M059J (cell line): ENCODE measurements around the gene H2BK1. TPM values are rescaled to one million over a fixed set of nuclear protein-coding genes. Genes with fewer than 3 reads are reported as not detected.
A peak's percentile ranks its signal among the peaks of the same experiment; 100 is the strongest.

ENCODE experiments used
- DNase-seq: peaks from one replicate; pipeline ENCODE4 v3.0.0-alpha.2; 2012; ENCODE audit warnings: low read depth
- total RNA-seq: library from RNA; depleted of rRNA; stranded (reverse); fragments of >200 nt; shearing (Covaris generic); gene quantifications from 2 replicates; pipeline ENCODE4 v1.2.3, GENCODE V29; 2014

Gene H2BK1
- total RNA-seq, 1 experiment from 2014 or later, result not detected

DNA sequence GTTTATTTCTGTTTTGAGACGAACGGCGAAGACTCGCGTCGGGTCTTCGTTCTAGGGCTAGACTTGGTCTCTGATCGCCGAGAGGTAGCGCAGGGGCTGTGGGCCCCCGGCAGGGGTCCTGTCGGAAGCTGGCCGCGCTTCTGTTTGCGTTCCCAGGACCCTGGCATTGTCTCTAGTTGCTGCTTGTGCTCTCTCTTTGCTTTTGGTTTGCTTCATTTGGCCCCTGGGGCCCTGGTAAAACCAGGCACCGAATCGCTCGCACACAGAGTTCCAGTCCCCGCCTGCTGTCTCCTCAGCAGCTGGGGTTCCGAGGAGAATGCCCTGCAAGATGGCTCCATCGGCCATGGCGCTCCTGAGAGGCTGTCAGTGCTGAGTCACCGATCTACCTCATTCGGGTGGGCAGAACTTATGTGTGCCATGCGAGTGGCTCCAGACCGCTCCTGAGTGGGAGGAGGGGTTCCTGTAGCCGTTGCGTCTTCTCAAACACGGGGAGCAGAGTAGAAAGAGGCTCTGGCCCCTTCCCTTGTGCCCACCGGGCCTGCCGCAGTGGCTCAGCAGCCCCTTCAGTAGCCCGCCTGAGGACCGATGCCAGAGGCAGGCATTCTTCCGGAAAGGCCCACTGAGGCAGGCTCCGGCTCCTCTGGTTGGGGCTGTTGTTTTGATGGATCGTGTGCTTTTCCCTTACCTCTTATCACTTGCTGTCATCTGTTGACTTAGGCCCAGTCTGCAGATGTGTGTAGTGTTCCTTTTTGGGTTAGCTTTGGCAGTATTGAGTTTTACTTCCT is 22.8 kb upstream of the H2BK1 start:
- peak; percentile 83 for DNase-seq

DNA sequence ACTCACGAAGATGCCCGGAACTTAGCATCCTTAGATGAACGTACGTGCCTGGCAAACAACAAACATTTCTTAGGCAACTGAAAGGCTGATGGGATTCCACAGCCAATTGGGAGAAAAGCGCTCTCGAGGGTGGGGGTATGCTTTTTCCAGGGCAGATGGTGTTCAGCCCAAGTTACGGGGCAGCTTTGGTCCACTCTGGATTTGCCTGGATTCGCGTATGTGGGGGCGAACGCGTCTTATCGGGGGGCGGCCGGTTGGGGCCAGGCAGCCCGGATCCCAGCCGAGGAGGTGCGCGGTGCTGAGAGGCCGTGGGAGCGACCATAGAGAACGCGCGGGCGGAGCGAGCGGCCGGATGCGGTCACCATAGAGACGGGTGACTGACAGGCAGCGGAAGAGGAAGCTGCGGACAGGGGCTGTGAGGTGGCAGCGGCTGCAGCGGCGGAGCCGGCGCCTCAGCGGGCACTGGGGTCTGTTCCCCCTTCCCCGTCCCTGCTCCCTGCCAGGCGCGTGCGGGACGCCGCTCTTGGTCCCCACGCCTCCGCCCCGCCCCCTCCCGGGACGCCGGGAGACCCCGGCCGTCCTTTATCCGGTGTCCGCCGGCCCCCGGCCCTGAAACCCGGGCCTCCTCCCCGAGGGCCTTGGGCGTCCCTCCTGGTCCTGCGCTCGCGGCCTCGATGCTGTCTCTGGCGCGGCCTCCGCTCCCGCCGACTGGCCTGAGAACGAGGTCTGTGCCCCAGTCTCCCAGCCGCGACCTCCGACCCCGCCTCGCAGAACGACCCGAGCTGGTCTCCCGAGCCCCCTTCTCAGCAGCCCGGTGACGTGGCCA is 22.0 kb upstream of the H2BK1 start, which contains the start of gene CHPF2:
Gene CHPF2, plus strand, starts transcription at position 393 of the 826 bp plus-strand sequence. CDS start 1,529 bp downstream, outside the sequence.
- DNase-seq, result peak; percentile 86

DNA sequence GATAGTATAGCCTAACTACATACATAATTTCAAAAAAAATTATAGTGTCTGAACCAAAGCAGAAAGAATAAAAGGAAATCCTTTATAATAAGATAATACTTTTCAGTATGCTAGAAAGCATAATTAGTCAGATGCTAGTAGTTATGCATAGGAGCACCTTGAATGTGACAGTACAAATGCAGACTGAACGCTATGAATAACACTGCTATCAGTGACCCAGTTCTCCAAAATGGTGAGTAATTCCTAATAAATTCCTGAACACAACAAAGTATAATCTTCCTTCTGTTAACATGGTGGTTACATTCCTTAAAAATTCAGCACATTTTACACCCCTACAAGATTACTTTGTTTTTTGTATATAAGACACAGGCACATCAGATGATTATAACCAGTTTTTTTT is 20.8 kb upstream of the H2BK1 start:
- DNase-seq, result peak; percentile 20

DNA sequence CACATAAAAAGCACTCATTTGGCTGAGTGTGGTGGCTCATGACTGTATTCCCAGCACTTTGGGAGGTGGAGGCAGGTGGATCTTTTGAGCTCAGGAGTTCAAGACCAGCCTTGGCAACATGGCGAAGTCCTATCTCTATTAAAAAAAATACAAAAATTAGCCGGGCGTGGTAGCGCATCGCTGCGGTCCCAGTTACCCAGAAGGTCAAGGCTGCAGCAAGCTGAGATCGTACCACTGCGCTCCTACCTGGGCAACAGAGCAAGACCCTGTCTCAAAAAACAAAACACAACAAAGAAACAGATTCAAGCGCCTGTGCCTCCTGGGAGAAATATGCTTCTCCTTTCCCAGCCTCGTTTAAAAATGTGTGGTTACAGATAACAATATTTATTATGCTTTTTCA is 19.0 kb upstream of the H2BK1 start:
- DNase-seq, result no peak

DNA sequence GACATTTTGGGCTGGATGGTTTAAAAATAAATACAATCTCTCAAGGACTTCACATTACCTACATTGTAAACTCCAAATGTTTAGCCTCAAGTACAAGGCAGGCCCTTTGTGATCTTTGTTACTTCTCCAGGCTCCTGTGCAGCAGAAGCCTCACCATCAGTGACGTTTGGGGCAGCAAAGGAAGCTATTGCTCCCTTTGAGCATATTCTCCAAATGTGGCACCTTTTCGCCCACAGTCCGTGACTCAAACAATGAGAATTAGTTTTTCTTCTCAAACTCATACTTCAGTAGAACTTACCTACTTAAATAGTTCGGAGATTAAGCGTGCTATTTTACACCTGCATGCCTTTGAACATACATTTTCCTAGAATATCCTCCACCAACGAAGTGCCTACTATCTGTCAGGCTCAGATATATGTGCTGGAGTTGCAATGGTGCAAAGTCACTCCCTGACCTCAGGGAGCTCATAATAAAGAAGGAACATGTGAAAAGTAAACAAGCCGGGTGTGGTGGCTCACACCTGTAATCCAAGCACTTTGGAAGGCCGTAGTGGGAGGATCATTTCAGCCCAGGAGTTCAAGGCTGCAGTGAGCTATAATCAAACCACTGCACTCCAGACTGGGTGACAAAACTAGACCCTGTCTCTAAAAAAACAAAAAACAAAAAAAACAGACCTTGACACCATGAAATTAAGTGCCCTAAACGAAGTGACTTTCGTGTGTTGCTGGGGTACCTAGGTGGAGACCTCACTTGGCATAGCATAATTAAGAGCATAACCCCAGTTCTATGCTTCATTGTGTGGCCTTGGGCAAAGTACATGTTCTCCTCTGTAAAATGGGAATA is 18.0 kb upstream of the H2BK1 start:
- no peak for DNase-seq

DNA sequence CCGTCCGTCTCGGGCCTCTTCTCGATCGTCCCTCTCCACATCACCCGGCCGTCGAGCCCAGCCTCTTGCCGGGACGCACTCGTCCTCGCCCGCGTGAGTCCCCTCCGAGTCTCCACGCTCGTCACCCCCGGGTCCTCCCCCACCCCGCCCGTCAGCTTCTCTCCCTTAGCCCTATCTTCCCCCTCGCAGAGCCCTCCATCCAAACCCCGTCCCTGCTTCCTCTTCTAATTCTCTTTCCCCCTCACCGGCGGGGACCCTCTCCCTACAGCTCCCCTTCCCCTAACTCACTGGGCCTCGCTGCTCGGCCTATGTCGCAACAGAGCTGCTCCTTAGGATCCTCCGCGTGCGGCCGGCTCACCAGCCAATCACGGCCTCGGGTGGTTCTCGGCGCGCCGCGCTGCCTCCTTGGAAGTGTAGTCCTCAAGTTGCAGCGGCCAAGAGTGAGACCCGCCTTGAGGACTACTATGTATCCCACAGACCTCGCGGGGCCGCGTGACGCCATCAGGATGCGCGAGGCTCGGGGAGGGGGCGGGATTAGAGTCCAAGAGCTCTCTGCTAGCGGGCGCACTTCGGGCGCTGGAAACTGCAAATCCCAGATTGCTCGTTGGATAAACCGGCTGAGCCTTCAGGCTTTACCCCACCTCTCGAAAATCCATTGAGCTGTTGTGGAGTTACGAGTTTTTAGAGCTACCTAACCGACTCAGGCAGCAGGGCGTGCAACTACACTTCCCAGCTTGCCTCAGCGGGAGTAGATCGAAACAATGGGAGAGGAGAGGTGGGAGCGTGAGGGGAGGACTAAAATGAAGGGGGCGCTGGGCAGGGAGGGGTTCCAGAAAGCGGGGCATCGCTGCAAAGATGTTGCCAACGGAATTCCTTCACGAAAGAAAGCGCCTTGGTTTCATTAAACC is 16.8 kb upstream of the H2BK1 start, which contains the start of gene ABCF2:
Gene ABCF2, minus strand, starts transcription at position 331 of the 908 bp plus-strand sequence. CDS start 747 bp downstream, outside the sequence.
- DNase-seq, result peak; percentile 99

DNA sequence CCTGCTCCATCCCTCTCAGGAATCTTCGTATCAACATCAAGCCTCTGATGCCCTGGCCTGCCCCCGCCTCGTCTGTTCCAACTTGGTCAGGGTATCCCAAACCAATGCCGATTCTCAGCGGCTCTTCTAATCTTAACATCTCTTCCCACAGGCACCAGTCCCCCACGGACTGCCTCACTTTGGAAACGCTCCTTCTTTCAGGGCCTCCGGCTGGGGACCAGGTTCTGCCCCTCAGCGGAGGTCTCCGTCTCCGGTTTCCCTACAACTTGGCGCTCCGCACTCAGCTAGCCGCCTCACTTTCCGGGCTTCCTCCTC is 16.2 kb upstream of the H2BK1 start:
- no peak for DNase-seq

DNA sequence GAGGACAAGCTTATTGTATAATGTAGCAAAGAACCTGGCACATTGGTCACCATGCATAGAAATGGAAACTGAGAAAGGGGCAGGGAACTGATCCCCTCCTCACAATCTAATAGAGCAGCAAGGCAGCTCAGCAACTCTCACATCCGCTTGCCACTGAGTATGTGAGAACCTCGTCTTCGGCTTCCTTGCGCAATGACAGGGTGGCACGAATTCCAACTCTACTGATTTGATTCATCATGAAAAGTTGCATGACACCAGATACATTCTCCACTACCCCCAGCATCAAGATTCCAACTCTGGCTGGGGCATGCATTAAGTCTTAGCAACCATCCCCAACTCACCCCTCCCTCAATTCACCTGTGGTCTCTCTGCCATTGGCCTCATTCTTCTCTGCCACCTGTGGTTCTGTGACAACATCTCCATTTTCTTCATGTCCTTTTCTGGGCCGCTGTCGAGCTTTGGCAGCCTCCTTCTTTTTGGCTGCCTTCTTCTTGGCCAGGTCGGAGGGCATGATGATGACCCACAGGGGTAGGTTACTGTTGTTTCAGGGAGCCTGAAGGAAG is 15.7 kb upstream of the H2BK1 start:
- no peak for DNase-seq

DNA sequence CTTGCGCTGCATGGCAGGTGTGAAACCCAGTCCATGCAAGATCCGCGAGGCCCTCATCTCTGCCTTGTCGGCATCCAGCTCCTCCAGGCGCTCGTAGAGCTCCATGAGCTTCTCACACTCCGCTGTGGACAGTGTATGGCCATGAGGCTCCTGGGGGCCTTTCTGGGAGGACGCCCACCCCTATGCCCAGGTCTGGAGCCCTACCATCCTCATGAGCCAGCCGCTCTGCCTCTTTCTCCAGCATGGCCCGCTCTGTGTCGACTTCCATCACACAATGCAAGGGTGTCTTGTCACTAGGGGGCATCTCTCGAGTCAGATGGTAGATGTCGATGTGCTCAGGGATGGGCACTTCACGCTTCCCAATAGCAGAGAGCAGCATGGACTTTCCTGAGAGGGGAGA is 13.4 kb upstream of the H2BK1 start:
- no peak for DNase-seq

DNA sequence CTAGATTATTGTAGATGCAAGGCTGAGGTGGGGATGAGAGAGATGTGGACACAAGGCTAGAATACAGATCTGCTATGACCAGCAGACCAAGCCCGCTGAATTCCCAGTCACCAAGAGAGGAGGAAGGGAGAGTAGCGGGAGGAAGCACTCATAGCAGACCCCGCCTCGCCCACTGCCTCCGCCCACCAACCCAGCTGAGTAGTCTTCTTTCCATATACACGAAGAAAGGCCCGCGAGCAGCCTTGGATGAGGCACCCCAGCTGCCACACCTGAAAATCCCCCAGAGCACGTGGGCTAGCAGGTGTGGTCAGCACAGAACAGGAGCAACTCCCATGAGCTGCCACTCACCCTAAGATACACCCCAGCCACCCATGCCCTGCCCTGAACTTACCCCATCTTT is 7.9 kb upstream of the H2BK1 start:
- DNase-seq, result no peak

DNA sequence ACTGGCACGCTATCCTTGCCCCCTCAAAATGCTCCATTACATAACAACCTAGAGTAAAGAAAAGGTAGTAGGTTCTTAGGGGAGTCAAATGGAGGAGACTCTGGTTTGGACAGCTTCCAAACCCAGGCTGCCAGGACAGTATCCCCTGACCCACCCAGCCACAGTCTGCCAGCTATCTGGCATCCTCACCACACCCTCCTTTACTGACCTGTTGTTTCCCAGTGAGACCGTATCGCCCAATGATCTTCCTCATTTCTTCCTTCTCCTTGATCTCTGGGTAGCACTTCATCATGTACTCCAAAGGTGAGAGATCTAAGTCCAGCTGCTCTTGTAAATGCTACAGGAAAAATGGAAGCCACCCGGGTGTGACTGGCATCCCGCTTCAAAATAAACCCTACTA is 5.1 kb upstream of the H2BK1 start:
- no peak for DNase-seq

DNA sequence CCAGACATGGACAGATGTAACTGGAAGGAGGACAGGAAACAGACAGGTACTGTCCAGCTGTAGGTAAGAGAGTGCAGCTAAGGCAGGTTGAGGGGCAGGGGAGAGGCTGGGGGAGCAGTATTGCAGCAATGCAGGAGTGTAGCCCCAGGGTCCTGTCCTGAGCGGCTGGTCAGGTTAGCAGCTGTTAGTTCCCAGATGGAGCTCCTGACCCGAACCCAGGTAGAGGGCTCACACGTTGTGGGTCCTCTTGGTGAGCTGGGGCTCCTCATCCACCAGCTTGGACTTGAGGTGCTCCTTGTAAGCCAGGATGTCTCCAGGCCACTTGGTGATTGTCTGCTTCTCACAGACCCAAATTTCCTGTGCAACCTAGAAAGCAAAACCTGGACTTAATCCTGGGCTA is 3.5 kb upstream of the H2BK1 start:
- DNase-seq, result no peak

DNA sequence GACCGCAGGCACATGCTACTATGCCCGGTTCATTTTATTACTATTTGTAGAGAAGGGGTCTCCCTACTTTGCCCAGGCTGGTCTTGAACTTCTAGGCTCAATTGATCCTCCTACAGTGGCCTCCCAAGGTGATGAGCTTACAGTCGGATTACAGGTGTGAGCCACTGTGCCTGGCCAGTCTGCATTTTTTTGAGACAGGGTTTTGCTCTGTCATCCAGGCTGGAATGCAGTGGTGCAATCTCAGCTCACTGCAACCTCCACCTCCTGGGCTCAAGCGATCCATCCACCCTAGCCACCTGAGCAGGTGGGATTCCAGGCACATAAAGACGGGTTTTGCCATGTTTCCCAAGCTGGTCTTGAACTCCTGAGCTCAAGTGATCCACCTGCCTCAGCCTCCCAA is 2.3 kb upstream of the H2BK1 start:
- DNase-seq, result no peak

DNA sequence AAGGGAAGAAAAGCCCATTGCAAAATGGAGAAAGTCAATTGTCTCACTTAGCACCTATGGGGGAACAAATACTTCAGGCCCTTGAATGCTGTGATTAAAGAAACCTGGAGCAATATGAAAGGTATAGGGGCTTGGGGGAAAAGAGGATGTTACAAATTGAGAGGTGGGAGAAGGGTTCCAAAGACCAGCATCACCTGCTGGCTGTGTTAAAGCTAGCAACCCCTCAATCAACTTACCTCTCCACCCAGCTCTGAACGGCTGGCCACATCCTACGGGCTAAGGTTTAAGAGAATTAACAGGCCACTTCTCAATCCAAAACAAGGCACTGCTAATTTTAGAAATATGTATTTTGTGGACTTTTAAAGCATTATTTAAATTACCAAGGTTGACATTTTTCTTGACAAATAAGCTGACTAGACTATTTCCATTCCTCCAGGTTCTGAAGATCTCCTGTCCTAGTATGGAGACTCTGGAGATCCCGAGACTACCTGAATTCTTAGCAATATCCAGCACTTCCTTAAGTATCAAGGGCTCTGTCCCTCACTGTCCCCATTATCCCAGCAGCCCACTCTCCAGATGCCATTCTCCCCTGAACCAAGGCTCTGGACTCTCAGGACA is 976 bp upstream of the H2BK1 start:
- DNase-seq, result no peak

DNA sequence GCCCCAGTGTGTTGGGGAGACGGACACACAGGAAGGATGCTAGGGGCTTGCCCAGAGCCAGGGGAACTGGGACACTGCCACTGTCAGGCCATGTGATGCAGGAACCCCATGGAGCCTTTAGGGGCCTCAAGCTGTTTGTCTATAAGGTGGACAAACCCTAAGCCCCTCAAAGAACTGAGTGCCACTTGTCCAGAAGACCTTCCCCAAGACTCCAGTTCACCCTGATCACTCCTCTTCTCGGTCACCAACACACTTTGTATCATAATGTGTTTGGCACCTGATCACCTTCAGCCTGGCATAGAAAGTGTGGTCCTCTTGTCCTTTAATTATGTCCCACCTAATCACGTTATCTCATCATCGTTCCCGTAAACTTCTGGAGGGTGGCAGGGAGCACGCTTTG is 700 bp downstream of the H2BK1 start:
- no peak for DNase-seq

DNA sequence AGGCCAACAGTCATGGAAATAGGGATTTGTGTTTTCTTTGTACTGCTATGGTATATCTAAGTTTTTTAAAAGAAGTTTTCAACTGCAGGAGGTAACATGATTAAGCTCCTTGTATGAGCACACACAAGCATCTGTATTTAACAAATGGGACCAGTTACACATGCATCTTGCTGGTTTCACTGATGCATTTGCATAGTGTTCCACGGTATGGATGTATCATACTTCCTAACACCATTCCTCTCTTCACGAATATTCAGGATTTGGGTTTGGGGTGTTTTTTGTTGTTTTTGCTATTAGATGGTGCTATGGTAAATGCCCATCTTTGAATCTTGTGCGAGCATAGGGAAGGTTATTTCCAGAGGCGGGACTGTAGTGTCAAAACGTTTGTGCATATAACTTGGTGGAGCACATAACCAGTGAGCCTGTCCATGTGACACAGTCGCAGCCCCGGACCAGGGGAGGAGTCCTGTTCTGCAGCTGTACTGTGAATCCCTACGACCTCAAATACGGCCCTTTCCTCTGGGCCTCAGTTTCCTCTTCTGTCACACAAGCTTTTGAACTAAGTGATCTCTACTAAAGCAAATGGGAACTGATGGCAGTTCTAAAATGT is 1.9 kb downstream of the H2BK1 start:
- DNase-seq, result no peak

DNA sequence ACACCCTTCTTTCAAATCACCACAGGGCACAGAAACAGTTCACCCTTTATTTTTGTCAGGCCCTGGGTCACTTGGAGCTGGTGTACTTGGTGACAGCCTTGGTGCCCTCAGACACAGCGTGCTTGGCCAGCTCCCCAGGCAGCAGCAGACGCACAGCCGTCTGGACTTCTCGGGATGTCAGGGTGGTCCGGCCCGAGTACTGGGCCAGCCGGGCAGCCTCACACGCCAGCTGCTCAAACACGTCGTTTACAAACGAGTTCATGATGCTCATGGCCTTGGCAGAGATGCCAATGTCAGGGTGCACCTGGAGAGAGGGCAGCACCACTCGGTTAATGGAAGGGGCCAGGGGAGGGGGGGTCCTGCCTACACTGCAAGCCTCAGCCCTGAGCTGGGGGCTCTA is 2.5 kb downstream of the H2BK1 start:
- DNase-seq, result no peak

DNA sequence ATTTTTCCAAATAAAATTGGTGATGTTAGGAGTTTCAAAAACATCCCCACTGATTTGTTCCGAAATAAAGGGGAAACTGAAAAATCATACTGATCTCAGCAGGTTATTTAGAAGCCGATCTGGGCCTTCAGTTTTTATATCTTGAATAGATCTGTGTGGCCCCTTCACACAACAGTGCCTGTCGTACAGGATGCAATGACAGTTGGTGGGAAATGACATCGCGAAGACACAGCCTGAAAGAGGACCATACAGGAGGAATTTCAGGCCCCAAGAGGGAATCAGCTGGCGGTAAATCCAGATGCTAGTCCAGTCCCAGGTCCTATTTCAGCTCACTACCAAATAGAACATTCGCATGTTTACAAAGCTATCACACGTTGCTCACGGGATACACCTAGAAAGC is 3.0 kb downstream of the H2BK1 start:
- DNase-seq, result no peak

DNA sequence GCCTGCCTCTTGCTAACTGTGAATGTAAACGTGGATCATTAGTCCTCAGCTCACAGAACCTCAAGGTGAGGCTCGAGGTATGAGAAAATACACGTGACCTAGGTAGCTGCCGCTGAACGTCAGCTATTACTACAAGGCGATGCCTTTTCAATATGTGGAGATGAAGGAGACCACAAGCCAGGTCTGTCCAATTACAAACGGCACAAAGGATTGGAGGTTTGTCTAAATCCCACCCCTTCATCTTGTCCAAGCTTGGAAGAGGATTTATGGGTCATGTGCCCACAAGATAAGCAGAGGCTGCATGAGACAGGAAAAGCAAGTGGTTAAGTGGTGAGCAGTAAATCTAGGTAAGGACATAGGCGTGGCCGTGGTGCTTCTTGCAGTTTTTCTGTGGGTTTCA is 3.4 kb downstream of the H2BK1 start:
- no peak for DNase-seq

DNA sequence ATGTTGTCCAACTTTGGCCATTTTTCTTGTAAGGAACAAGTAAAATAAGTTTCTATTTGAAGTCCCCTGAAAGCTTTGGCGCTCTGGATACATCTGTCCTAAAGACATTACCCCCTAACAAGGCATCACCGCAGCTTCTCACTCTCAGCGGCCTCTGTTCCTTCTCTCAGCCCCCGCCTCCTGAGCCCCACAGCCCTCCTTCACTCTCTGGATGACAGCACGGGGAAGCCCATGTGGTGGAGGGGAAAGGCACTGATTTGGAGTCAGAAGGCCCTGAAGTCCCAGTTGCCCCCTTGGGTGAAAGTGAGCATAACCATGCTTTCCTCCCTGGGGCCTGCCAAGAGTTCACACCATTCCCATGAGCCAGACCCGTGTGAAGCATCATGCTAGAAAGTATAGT is 4.6 kb downstream of the H2BK1 start:
- no peak for DNase-seq
